Measurements from ENCODE around the gene EGLN1. TPM values are rescaled to one million over a fixed set of nuclear protein-coding genes. Genes with fewer than 3 reads are reported as not detected.

Gene EGLN1
- total and polyA plus RNA-seq, 2 of the 8 experiments (the other 6 are each of a cell fraction or from before 2014, with no cell fraction given): 4.0 to 6.4 TPM

GRCh38 chr1:231395998-231396390 lies 26.1 kb downstream of the EGLN1 start:
- no peaks in the 10 kb centered on the region for H3K79me1 ChIP-seq (ENCODE audit: low read depth, low read length)
- no peak overlapping the region for H3K4me3 ChIP-seq (ENCODE audit: extremely low read depth in 1 of 4, insufficient read depth in 2 of 4, low read depth in 3 of 4, low read length in 4 of 4)
- no peaks in the 10 kb centered on the region for H3K9me3 ChIP-seq (ENCODE audit: insufficient read depth in 2 of 2, low read depth in 1 of 2, low read length in 1 of 2)
- H3K23ac ChIP-seq (ENCODE audit: insufficient read length): no peak overlapping the region
- WGBS, 2 experiments (ENCODE audit: extremely low coverage in 1 of 2, insufficient coverage in 1 of 2, insufficient read length in 1 of 2, insufficient replicate concordance in 2 of 2, low coverage in 1 of 2, low lambda C conversion rate in 2 of 2, missing lambda C conversion rate in 1 of 2): 90% methylated on average over 2 of the region's 4 CpGs; no CpG with 5 or more reads in 1 of the 2 experiments
- H4K20me1 ChIP-seq (replicated peaks in 1 of 2; ENCODE audit: control insufficient read depth in 1 of 2, insufficient read depth in 2 of 2, low read length in 2 of 2): no peaks in the 10 kb centered on the region
- H3K79me2 ChIP-seq (ENCODE audit: control insufficient read depth in 1 of 2, insufficient read depth in 2 of 2, low read length in 2 of 2): no peaks in the 10 kb centered on the region
- no peak overlapping the region for H4K8ac ChIP-seq (ENCODE audit: extremely low read depth, insufficient read depth, low read length)
- H2BK120ac ChIP-seq (replicated peaks; ENCODE audit: low read depth, low read length): no peak overlapping the region
- peaks cover 0 to 2% (median 0%) of the 10 kb centered on the region in 4 experiments; a peak in 1 of 7 replicates for H3K4me1 ChIP-seq (replicated peaks in 1 of 4; ENCODE audit: control insufficient read depth in 3 of 4, insufficient read depth in 4 of 4, low read length in 3 of 4)
- H3K23me2 ChIP-seq (ENCODE audit: low read depth, low read length): no peaks in the 10 kb centered on the region
- H2AK5ac ChIP-seq (ENCODE audit: low read depth, low read length): no peak overlapping the region
- no peak overlapping the region for H3K14ac ChIP-seq (ENCODE audit: insufficient read length)
- H3K56ac ChIP-seq (replicated peaks; ENCODE audit: insufficient read length, low read depth, low read length): no peak overlapping the region
- no peak overlapping the region for H3K27ac ChIP-seq (ENCODE audit: low read depth, low read length)
- H2BK5ac ChIP-seq (ENCODE audit: low read depth, low read length): no peak overlapping the region
- POLR2A ChIA-PET (ENCODE audit: partially characterized antibody): no interaction called here
- no peak overlapping the region for H3K4me2 ChIP-seq (ENCODE audit: insufficient read depth in 1 of 2, low read depth in 2 of 2, low read length in 2 of 2)
- no peak overlapping the region for H2BK15ac ChIP-seq (ENCODE audit: low read length)
- H2BK12ac ChIP-seq (ENCODE audit: low read depth, low read length): no peak overlapping the region
- no peak for FAIRE-seq
- H2BK20ac ChIP-seq (ENCODE audit: low read length): no peak overlapping the region
- H3K18ac ChIP-seq (ENCODE audit: extremely low read depth, low read length): no peak overlapping the region
- H3K9ac ChIP-seq (replicated peaks in 1 of 4; ENCODE audit: extremely low read depth in 1 of 4, low read depth in 3 of 4, low read length in 3 of 4): no peak overlapping the region
- H4K5ac ChIP-seq (ENCODE audit: insufficient read length, low read depth, low read length): no peak overlapping the region
- no peak for DNase-seq (ENCODE audit: low read depth in 1 of 2, low spot score in 2 of 2)
- no peak overlapping the region for H4K91ac ChIP-seq (replicated peaks; ENCODE audit: insufficient read length, low read length)
- H3K36me3 ChIP-seq (ENCODE audit: control insufficient read depth in 2 of 4, insufficient read depth in 4 of 4, low read length in 3 of 4): no peaks in the 10 kb centered on the region
- H3K27me3 ChIP-seq (replicated peaks in 1 of 4; ENCODE audit: control insufficient read depth in 3 of 4, extremely low read depth in 1 of 4, insufficient read depth in 3 of 4, low read length in 3 of 4): no peaks in the 10 kb centered on the region
- no peak overlapping the region for H2AFZ ChIP-seq (ENCODE audit: low read length)
- H3K4ac ChIP-seq (replicated peaks; ENCODE audit: insufficient read length, low read depth, low read length): no peak overlapping the region
- CTCF ChIA-PET (ENCODE audit: partially characterized antibody): no interaction called here
- TF ChIP-seq CHD7 (IDR thresholded peaks at IDR 0.05; ENCODE audit: insufficient replicate concordance, low read length): no peak

Data from H1 (cell line).